GM12891 (cell line): ENCODE results near the gene FBP2.

Source experiments
- POLR2A ChIP-seq: IDR thresholded peaks from 2 replicates; pipeline ENCODE4 v1.6.1; 2011; ENCODE audit warnings: low read depth, low read length, control low read depth
- POLR2AphosphoS5 ChIP-seq: IDR thresholded peaks from 2 replicates; pipeline ENCODE4 v1.6.1; 2011; ENCODE audit warnings: low read depth, low read length, control low read depth
- TAF1 ChIP-seq: IDR thresholded peaks from 2 replicates; pipeline ENCODE4 v1.6.1; 2011; ENCODE audit warnings: low read depth, low read length, control low read depth

DNA sequence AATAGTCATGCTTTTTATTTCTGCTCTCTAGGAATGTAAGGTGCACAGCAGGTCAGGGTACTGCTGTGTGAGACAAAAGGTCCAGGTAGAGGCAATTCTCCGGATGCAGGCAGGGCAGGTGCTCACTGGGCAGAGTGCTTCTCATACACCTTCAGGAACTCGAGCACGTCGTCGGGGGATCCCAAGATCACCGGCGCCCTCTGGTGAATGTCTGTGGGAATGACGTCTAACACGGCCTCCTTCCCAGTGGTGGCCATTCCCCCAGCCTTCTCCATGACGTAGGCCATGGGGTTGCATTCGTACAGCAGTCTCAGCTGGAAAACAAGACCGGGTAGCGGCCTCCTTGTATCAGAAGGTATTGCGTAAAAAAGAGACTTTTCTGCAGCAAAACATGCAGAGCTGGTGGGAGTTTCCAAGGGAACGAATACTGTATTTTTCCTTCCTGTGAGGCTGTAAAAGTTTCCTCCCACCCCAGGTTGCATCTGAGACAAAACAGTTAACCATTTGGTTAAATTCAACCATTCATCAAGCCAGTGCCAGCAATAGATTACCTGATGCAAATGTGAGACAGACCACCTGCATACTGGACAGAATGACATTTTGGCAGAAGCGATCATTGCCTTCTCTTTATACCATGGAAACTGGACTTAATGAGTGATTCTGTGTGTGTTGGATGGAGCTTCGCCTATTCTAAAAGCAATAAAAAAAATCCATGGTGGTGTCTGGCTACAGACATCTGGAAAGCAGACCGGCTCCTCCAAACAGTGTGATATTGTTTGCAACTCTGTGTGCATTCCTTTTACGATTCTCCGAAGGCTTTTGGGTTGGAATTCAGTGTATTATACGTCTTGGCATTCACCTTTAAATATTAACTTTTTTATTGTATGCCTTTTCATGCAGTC, 9.9 kb upstream of the FBP2 start:
- TF ChIP-seq TAF1 (no peak), POLR2A (no peak), POLR2AphosphoS5 (no peak)
